ENCODE results near the gene HTN3.

GRCh38 chr4:70027011-70027410, 1.2 kb upstream of the HTN3 start:
- TF ChIP-seq CTCF (IDR thresholded peaks at IDR 0.05; ENCODE audit: low read length) (no peak), EZH2 (optimal IDR thresholded peaks at IDR 0.05; ENCODE audit: low read depth, low read length) (no peak)
